Ishikawa (cell line): ENCODE data around the gene CSTF3.

Source experiments
- CEBPB ChIP-seq: IDR thresholded peaks from 2 replicates; pipeline ENCODE4 v1.6.1; 2012
- CREB1 ChIP-seq: IDR thresholded peaks from 2 replicates; pipeline ENCODE4 v1.6.1; 2012; ENCODE audit warnings: low read depth
- EP300 ChIP-seq: IDR thresholded peaks from 2 replicates; pipeline ENCODE4 v1.6.1; 2012; ENCODE audit warnings: borderline replicate concordance
- RAD21 ChIP-seq: IDR thresholded peaks from 2 replicates; pipeline ENCODE4 v1.6.1; 2012; ENCODE audit warnings: low read depth
- REST ChIP-seq: IDR thresholded peaks from 2 replicates; pipeline ENCODE4 v1.6.1; 2012; ENCODE audit warnings: low read depth, mild to moderate bottlenecking
- TAF1 ChIP-seq: IDR thresholded peaks from 2 replicates; pipeline ENCODE4 v1.6.1; 2012; ENCODE audit warnings: low read depth, mild to moderate bottlenecking
- TCF12 ChIP-seq: IDR thresholded peaks from 2 replicates; pipeline ENCODE4 v1.6.1; 2012; ENCODE audit warnings: low read depth
- ZBTB7A ChIP-seq: IDR thresholded peaks from 2 replicates; pipeline ENCODE4 v1.6.1; 2012; ENCODE audit warnings: low read depth

DNA sequence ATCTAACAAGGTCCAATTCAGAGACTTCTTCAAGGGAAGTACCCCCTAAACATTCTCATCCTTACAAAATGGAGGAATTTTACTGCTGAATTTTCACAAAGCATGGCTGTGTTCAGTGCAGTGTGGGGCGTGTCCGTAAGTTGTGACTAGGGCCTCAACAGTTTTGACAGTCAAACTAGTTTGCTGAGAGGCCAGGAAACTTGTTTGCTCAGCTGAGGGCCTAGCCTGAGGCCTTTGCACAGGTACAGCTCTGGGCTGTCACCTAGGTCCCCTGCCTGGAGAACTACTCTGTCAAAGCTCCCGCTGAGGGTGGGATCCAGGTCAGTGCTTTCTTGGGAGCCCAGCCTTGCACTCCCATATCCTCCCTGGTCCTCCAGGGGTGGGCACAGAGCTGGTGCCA lies 94.0 kb downstream of the CSTF3 start:
- no peak for TF ChIP-seq TAF1
- no peak for TF ChIP-seq EP300
- no peak for TF ChIP-seq TCF12
- no peak for TF ChIP-seq CEBPB
- TF ChIP-seq REST = no peak
- TF ChIP-seq CREB1 = no peak
- no peak for TF ChIP-seq ZBTB7A
- no peak for TF ChIP-seq RAD21
